NB4 (cell line): ENCODE data around the gene IQCH.

ENCODE experiments used
- POLR2A ChIP-seq: IDR thresholded peaks from 2 replicates; pipeline ENCODE4 v1.6.1; 2011; ENCODE audit warnings: mild to moderate bottlenecking; ENCODE audit not compliant: insufficient read length; ENCODE audit errors: extremely low read depth
- TF ChIP-seq, protein P1 (sequence below): IDR thresholded peaks from one replicate; pipeline ENCODE4 v1.5.1; 2012; ENCODE audit warnings: low read depth, low read length
- TF ChIP-seq, protein P2 (sequence below): IDR thresholded peaks from 2 replicates; pipeline ENCODE4 v1.6.1; 2011; ENCODE audit warnings: low read depth, low read length

DNA sequence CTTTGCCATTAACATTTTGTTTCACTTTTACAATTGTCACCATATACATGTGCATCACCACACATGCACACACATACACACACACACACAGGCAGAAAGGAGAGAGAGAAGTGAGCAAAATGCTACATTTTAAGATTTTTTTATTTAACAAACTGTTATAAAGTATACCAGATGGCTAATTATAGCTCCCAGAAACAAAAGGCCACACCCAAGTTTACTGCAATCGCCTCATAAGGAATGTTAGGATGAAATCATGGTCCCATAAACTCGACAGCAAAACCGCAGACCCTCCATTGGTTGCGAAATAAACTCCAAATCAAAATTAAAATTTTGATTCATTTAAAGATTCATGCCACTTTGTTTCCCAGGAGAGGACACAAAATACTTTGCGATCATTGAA is 250.2 kb downstream of the IQCH start:
- TF ChIP-seq, protein P1, sequence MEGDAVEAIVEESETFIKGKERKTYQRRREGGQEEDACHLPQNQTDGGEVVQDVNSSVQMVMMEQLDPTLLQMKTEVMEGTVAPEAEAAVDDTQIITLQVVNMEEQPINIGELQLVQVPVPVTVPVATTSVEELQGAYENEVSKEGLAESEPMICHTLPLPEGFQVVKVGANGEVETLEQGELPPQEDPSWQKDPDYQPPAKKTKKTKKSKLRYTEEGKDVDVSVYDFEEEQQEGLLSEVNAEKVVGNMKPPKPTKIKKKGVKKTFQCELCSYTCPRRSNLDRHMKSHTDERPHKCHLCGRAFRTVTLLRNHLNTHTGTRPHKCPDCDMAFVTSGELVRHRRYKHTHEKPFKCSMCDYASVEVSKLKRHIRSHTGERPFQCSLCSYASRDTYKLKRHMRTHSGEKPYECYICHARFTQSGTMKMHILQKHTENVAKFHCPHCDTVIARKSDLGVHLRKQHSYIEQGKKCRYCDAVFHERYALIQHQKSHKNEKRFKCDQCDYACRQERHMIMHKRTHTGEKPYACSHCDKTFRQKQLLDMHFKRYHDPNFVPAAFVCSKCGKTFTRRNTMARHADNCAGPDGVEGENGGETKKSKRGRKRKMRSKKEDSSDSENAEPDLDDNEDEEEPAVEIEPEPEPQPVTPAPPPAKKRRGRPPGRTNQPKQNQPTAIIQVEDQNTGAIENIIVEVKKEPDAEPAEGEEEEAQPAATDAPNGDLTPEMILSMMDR: no peak
- TF ChIP-seq, protein P2, sequence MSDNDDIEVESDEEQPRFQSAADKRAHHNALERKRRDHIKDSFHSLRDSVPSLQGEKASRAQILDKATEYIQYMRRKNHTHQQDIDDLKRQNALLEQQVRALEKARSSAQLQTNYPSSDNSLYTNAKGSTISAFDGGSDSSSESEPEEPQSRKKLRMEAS: no peak
- TF ChIP-seq POLR2A: no peak
